HG03432 (cell line): Measurements from ENCODE around the gene CCDC78.

Experiments used
- ATAC-seq: cut with Tn5 transposase; IDR thresholded peaks from one replicate; pipeline ENCODE4 v1.9.1; 2021; ENCODE audit warnings: mild to moderate bottlenecking, moderate library complexity; ENCODE audit not compliant: unreplicated experiment

The CCDC78 gene

GRCh38 chr16:726438-727290 is at the start of gene CCDC78, which contains the start of gene HAGHL:
Gene CCDC78, minus strand, starts transcription at chr16:726443. Its CDS starts 76 bp downstream, at chr16:726367.
Gene HAGHL, plus strand, starts transcription at chr16:727106. Its CDS starts 404 bp downstream, at chr16:727510.
- peak; percentile 27 for ATAC-seq

DNA sequence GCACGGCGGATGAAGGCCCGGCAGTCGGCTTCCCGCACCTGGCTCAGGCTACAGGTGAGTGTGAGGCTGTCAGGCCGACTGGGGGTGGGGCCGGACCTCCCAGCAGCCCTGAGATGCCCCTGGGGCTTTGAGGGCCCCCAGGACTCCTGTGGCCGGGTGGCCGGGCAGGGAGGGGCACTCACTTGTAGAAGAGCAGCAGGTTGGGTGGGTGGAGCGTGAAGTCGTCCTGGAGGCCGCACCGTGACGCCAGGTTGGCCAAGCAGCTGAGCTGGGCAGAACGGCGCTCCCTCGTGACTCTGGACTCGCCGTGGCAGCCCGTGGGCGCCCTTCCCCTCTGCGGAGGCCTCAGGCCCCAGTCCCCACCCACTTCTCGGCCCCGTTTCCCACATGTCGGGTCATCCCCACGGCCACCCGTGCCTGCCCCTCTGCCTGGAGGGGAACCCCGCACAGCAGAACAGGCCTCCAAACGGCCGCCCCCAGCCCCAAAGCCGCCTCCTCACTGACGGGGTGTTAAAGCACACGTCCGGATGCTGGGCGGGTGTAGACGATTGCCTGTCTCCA is 49.1 kb upstream of the CCDC78 start:
- no peak for ATAC-seq

- no peak for ATAC-seq
Measured at GRCh38 chr16:774086-775001, 48.1 kb upstream of the CCDC78 start.

DNA sequence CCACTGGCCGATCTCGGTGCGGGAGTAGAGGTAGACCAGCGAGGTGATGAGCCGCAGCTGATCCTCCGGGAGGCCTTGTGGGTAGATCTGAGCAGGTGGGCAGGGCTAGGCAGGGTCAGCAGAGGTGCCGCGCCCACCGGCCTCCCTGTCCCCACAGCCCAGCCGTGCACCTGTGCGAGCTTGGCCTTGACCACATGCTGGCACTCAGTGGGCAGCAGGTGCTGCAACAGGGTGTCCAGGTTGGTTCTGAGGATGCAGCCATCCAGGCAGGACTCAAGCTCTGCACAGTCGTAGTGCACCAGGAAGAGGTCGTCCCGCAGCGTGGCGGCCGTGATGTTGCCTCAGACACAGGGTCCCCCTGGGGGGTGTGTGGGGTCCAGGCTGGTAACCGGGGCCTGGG is 46.7 kb upstream of the CCDC78 start:
- ATAC-seq: no peak

- no peak for ATAC-seq
Measured at GRCh38 chr16:770411-770810, 44.2 kb upstream of the CCDC78 start.

DNA sequence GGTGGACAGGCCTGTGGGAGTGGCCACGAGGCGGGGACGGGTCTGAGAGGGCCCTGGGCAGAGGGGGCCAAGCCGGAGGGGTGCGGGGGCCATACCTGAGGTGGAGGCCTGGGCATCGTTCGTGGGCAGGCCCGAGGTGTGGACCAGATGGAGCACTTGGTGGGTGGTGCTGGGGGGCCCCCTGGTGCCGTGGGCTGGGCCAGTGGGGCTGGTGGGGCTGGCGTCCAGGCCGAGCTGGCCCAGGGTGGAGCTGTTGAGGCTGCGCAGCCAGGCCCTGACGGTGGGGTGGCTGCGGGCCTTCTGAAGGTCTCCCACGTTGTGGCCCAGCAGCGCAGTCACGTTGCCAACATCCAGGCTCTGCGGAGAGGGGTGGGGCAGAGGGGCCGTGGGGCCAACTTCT is 43.7 kb upstream of the CCDC78 start:
- no peak for ATAC-seq

GRCh38 chr16:769184-769784 is 43.0 kb upstream of the CCDC78 start:
- no peak for ATAC-seq

DNA sequence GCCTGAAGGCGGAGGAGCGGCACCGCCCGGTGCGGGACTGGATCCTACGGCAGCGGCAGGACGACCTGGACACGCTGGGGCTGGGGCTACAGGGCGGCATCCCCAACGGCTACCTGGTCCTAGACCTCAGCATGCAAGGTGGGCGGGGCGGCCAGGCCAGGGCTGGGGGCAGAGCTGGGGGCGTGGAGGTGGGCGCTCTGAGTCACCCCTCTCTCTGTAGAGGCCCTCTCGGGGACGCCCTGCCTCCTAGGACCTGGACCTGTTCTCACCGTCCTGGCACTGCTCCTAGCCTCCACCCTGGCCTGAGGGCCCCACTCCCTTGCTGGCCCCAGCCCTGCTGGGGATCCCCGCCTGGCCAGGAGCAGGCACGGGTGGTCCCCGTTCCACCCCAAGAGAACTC is 42.2 kb upstream of the CCDC78 start:
- no peak for ATAC-seq

DNA sequence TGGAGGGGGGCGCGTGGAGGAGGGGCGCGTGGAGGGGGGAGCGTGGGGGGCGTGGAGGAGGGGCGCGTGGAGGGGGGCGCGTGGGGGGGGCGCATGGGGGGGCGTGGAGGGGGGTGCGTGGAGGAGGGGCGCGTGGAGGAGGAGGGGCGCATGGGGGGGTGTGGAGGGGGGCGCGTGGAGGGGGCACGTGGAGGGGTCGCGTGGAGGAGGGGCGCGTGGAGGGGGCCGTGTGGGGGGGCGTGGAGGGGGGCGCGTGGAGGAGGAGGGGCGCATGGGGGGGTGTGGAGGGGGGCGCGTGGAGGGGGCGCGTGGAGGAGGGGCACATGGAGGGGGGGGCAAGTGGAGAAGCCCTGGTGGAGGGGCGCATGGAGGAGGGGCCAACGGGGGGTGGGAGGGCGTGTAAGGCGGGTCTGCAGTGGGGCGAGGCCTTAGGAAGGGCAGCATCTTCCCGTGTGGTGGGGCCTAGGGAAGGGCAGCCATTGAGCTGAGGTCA is 41.5 kb upstream of the CCDC78 start:
- ATAC-seq: no peak

DNA sequence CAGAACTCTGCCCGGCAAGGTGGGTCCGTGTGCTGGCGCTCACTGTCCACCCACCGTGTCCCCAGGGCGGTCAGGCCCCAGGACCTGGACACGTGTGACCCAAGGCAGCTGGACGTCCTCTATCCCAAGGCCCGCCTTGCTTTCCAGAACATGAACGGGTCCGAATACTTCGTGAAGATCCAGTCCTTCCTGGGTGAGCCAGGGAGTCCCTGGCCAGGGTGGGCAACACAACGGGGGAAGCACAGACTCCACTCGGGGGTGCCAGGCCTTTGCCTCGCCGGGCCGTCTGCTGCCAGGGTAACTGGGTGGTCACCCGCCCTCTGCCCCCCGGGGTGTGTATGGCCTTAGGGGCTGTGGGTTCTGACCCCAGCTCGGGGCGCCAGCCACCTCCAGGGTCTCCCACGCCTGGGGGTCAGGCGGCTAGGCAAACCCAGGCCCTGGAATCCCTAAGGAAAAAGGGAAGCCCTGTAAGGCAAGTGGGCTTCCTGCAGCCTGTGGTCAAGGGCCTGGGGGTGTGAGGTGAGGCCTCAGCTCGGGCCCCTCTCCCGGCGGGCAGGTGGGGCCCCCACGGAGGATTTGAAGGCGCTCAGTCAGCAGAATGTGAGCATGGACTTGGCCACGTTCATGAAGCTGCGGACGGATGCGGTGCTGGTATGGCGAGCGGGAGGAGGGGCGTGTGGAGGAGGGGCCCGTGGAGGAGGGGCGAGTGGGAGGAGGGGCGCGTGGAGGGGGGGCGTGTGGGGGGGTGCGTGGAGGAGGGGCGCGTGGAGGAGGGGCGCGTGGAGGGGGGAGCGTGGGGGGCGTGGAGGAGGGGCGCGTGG is 40.8 kb upstream of the CCDC78 start:
- ATAC-seq: no peak

GRCh38 chr16:766008-766819 is 40.0 kb upstream of the CCDC78 start:
- no peak for ATAC-seq

GRCh38 chr16:765488-765865 is 39.2 kb upstream of the CCDC78 start:
- ATAC-seq: no peak

DNA sequence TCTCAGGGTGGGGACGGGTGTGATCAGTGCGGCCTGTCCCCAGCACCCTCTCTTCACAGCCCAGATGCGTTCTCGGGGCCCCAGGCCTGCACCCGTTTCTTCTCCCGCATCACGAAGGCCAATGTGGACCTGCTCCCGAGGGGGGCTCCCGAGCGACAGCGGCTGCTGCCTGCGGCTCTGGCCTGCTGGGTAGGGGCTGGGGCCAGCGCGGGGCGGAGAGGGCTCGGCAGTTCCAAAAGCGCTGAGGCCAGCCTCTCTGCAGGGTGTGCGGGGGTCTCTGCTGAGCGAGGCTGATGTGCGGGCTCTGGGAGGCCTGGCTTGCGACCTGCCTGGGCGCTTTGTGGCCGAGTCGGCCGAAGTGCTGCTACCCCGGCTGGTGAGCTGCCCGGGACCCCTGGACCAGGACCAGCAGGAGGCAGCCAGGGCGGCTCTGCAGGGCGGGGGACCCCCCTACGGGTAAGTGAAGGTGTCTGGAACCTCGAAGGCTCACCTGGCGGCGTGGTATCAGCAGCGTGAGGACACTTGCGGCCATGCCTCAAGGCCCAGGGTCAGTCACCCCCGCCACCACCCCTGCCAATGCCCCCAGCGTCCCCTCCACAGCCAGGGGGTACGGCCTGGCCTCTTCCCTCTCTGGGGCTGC is 38.7 kb upstream of the CCDC78 start:
- no peak for ATAC-seq

GRCh38 chr16:764184-764750 is 38.0 kb upstream of the CCDC78 start:
- ATAC-seq: no peak

DNA sequence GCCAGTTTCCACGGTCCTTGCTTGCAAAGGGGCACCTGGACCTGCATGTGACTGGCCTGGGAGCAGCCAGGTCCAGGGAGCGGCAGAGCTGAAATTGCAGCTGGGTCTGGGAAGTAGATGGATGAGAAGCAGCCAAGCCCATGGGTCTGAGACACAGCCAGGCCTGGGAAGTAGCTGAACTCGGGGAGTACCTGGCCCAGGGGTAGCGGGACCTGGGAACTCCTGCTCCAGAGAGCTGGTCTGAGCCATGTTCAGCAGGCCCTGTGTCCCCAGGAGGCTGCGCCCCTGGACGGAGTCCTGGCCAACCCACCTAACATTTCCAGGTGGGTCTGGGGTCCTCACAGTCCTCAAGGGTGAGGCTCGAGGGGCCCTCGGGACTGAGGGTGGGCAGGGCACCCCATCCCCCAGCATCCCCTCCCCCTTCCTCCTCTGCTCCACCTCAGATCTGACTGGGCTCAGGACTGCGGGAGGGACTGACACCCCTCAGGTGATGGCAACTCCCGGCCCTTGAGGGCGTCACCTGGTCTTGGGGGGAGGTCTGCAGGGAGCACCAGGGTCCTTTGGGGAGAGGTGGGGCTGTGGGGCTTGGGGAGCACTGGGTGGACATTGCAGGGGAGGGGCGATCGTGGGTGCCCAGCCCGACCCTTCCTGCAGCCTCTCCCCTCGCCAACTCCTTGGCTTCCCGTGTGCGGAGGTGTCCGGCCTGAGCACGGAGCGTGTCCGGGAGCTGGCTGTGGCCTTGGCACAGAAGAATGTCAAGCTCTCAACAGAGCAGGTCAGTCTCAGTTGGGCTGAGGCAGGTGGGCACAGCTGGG is 37.3 kb upstream of the CCDC78 start:
- no peak for ATAC-seq

DNA sequence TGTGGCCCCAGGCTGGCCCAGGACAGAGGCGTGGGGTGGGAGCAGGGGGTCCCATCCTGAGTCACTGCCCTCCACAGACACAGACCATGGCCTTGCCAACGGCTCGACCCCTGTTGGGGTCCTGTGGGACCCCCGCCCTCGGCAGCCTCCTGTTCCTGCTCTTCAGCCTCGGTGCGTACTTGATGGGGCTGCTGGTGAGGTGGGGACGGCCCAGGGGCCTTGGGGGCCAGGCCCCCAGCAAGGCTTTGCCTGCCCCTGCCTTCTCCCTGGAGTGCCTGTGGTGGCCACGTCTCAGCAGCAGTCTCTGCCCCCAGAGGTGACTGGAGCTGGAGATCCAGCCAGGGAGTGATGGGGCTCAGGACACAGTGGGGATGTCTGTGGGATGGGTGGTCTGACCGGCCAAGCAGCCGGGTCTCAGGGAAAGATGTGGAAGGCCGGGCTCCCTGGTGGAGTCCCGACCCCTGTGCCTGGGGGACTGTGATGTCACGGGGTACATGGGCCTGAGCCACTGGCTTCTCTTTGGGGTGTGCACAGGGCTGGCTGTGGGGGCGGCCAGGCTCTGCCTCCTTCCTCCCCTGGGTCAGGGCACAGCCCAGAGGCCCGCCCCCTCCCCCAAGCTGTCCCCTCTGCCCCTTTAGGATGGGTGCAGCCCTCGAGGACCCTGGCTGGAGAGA is 36.5 kb upstream of the CCDC78 start:
- no peak for ATAC-seq
